Measurements from ENCODE around the gene MYCBPAP. TPM values are rescaled to one million over a fixed set of nuclear protein-coding genes. Genes with fewer than 3 reads are reported as not detected.

The MYCBPAP gene
- total RNA-seq, 2 experiments from 2014 or later = 0.78 to 1.5 TPM

GRCh38 chr17:50517011-50517410 is 8.8 kb downstream of the MYCBPAP start:
- TF ChIP-seq CTCF (IDR thresholded peaks at IDR 0.05) = no peak
- Mint-ChIP-seq H3K36me3 (ENCODE audit: low read depth) (no peaks in the 10 kb centered on the region), H3K4me1 (ENCODE audit: low read depth) (peaks cover 8% of the 10 kb centered on the region), H3K4me3 (no peak overlapping the region), H3K9me3 (no peaks in the 10 kb centered on the region), H3K27me3 (no peaks in the 10 kb centered on the region), H3K27ac (no peak overlapping the region)
- H3K9me3 ChIP-seq (ENCODE audit: control insufficient read depth in 1 of 2, insufficient read depth in 1 of 2, low read length in 2 of 2) = no peaks in the 10 kb centered on the region
- ATAC-seq (ENCODE audit: poor library complexity) = no peak
- H3K27ac ChIP-seq (ENCODE audit: low read depth in 1 of 2, low read length in 2 of 2) = no peak overlapping the region
- intact Hi-C loops (cut with DNase I, micrococcal nuclease) = no loop called here
- CTCF ChIA-PET = no interaction called here
- no peak for DNase-seq
- H3K36me3 ChIP-seq (ENCODE audit: insufficient read depth, low read length) = no peaks in the 10 kb centered on the region
- POLR2A ChIA-PET = interaction anchor here (0.5 kb wide), 1 partner anchor 679 kb away, joined by 3 read pairs; no protein-coding TSS in a partner anchor
- H3K4me3 ChIP-seq (ENCODE audit: low read length) = no peak overlapping the region
- H3K4me1 ChIP-seq (ENCODE audit: insufficient read depth, low read length) = peaks cover 9% of the 10 kb centered on the region
- no peaks in the 10 kb centered on the region for H3K27me3 ChIP-seq (ENCODE audit: control insufficient read depth in 1 of 2, insufficient read depth in 2 of 2, low read length in 2 of 2)

- H3K9me3 Mint-ChIP-seq = no peaks in the 10 kb centered on the region
- Histone ChIP-seq H3K36me3 (ENCODE audit: insufficient read depth, low read length) (no peaks in the 10 kb centered on the region), H3K4me3 (ENCODE audit: low read length) (no peak overlapping the region), H3K4me1 (ENCODE audit: insufficient read depth, low read length) (peaks cover 9% of the 10 kb centered on the region), H3K27me3 (ENCODE audit: control insufficient read depth in 1 of 2, insufficient read depth in 2 of 2, low read length in 2 of 2) (no peaks in the 10 kb centered on the region), H3K27ac (ENCODE audit: low read depth in 1 of 2, low read length in 2 of 2) (no peak overlapping the region), H3K9me3 (ENCODE audit: control insufficient read depth in 1 of 2, insufficient read depth in 1 of 2, low read length in 2 of 2) (no peaks in the 10 kb centered on the region)
- H3K4me3 Mint-ChIP-seq = no peak overlapping the region
- H3K27ac Mint-ChIP-seq = no peak overlapping the region
- ATAC-seq (ENCODE audit: poor library complexity) (no peak), DNase-seq (no peak)
- intact Hi-C loops (cut with DNase I, micrococcal nuclease) = no loop called here
- TF ChIP-seq CTCF (IDR thresholded peaks at IDR 0.05) = no peak
- no peaks in the 10 kb centered on the region for H3K27me3 Mint-ChIP-seq
- no peaks in the 10 kb centered on the region for H3K36me3 Mint-ChIP-seq (ENCODE audit: low read depth)
- CTCF ChIA-PET = no interaction called here
- peaks cover 8% of the 10 kb centered on the region for H3K4me1 Mint-ChIP-seq (ENCODE audit: low read depth)
- POLR2A ChIA-PET = interaction anchor here (0.5 kb wide), 1 partner anchor 678 kb away, joined by 3 read pairs; no protein-coding TSS in a partner anchor
Observed at GRCh38 chr17:50517504-50518383, 9.5 kb downstream of the MYCBPAP start.

- CTCF ChIA-PET = no interaction called here
Observed at GRCh38 chr17:50518384-50519023, 10.3 kb downstream of the MYCBPAP start.

More at GRCh38 chr17:50518384-50519023, 10.3 kb downstream of the MYCBPAP start:
- H3K9me3 Mint-ChIP-seq = no peaks in the 10 kb centered on the region
- Histone ChIP-seq H3K27ac (ENCODE audit: low read depth in 1 of 2, low read length in 2 of 2) (no peak overlapping the region), H3K9me3 (ENCODE audit: control insufficient read depth in 1 of 2, insufficient read depth in 1 of 2, low read length in 2 of 2) (no peaks in the 10 kb centered on the region), H3K4me1 (ENCODE audit: insufficient read depth, low read length) (peaks cover 9% of the 10 kb centered on the region), H3K27me3 (ENCODE audit: control insufficient read depth in 1 of 2, insufficient read depth in 2 of 2, low read length in 2 of 2) (no peaks in the 10 kb centered on the region), H3K4me3 (ENCODE audit: low read length) (no peak overlapping the region), H3K36me3 (ENCODE audit: insufficient read depth, low read length) (no peaks in the 10 kb centered on the region)
- H3K4me1 Mint-ChIP-seq (ENCODE audit: low read depth) = peaks cover 8% of the 10 kb centered on the region
- no peak overlapping the region for H3K27ac Mint-ChIP-seq
- ATAC-seq (ENCODE audit: poor library complexity) (no peak), DNase-seq (no peak)
- no peaks in the 10 kb centered on the region for H3K27me3 Mint-ChIP-seq
- POLR2A ChIA-PET = no interaction called here
- H3K4me3 Mint-ChIP-seq = no peak overlapping the region
- H3K36me3 Mint-ChIP-seq (ENCODE audit: low read depth) = no peaks in the 10 kb centered on the region
- no peak for TF ChIP-seq CTCF (IDR thresholded peaks at IDR 0.05)
- intact Hi-C loops (cut with DNase I, micrococcal nuclease) = no loop called here

Data from CD4-positive, alpha-beta T cell (primary cell).